GM18505 (cell line): ENCODE data around the gene FBLN5.

Experiments used
- ATAC-seq: cut with Tn5 transposase; IDR thresholded peaks from one replicate; pipeline ENCODE4 v1.9.1; 2021; ENCODE audit not compliant: unreplicated experiment
- POLR2A ChIP-seq: IDR thresholded peaks from 4 replicates; pipeline ENCODE4 v1.6.1; 2011; ENCODE audit warnings: borderline replicate concordance; ENCODE audit not compliant: insufficient read depth, insufficient read length; ENCODE audit errors: extremely low read depth

Gene FBLN5

GRCh38 chr14:91891721-91892220 is 55.7 kb downstream of the FBLN5 start:
- no peak for TF ChIP-seq POLR2A
- ATAC-seq, result no peak

- no peak for TF ChIP-seq POLR2A
- ATAC-seq, result no peak
Observed at GRCh38 chr14:91891101-91891500, 56.4 kb downstream of the FBLN5 start.

- ATAC-seq, result no peak
- no peak for TF ChIP-seq POLR2A
Observed at GRCh38 chr14:91890291-91890749, 57.2 kb downstream of the FBLN5 start.

GRCh38 chr14:91889477-91890211 is 57.9 kb downstream of the FBLN5 start:
- no peak for ATAC-seq
- no peak for TF ChIP-seq POLR2A

DNA sequence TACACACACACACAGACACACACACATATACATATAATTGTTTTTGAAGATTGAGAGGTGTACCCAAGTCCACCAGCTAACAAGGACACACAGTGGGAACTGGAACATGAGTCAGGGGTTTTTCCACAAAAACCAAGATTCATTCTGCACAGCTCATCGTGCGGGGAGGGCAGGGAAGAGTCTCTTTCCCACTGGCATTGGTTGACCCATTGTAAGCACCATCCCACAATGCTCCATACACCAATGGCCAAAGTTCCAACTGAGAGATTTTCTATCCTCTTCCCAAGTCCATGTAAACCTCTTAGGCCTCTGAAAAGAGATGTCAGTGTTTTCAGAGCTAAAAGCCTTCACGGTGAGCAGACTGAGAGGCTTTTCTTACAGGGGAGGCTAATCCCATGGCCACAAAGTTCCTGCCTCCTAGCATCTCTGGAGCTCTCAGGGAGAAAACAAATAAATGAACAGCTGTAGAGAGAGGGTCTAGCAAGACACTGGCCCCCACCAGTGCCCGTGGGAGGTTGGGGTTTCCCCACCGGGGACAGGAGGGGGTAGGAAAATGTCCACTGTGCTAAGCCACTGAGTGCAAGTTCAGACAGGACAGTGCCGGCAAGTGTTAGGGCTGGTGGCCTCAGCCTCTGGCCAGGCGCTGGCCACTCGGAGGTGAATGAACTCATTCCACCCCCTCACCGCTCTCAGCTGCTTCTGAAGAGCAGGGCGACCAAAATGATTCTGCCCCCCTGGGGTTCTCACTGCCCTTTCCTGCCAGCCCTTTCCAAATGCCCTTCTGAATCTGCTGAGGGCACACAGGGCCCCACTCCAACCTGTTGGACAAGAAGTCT is 58.6 kb downstream of the FBLN5 start:
- TF ChIP-seq POLR2A, result no peak
- ATAC-seq, result no peak

DNA sequence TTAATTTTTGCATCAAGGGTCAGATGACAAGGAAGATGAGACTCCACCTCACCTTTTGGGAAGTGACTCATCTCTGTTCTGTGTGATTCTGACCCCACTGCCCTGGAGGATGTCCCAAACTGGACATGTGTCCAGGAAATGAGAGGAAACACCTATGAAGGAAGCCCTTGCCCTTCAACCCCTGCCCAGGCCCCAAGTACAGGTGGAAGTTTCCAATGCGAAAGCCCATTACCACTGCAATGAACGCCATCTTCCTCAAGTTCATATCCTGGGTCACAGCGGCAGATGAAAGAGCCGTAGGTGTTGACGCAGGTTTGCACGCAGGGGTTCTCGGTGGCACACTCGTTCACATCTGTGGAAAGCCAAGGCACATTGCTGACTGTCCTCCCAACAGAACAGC is 60.5 kb downstream of the FBLN5 start:
- ATAC-seq, result no peak

DNA sequence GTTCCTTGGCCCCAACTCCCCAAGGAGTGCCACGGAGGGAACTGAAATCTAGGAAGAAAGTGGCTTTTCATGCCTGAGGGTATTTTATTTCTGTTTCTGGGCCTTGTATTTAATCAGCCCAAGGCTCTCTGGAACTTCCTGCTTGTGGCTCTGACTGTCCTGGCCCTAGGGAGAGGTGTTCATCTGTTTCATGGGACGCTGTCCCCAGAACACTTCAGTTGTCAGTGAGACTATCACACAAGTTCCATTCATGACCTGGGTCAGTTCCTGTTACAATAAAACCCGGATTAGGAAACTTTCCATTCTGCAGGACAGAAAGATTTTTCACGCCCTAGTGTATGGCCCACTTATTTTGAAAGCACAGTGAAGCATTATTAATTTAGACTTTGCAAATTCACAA is 61.7 kb downstream of the FBLN5 start:
- TF ChIP-seq POLR2A, result no peak
- ATAC-seq, result no peak

More for the DNA sequence above, 60.5 kb downstream of the FBLN5 start:
- no peak for TF ChIP-seq POLR2A

DNA sequence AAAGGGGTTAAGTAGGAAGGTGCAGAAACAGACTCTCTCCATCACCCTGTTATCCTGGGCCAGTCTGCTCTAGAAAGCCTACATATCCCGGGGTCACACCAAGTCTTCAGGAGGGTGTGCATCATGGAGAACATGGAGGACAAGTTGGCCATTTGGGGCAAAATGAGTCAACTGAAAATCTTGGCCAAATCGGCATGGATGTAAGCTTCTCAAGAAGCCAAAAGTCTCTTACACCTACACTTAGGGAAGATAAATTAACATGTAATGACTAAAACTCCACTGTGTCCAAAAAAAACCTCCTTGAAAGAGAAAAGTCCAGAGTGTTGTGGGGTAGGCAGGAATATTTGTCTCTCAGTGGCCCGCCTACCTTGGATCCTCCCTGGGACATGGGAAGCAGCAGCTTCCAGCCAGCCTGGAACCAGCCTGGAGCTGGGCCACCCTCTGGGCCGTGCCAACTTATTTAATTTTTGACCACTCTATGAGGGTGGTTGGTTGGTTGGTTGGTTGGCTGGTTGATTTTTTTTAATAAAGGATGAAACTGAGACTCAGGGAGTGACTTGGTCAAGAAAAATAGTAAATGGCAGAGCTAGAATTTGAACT is 62.3 kb downstream of the FBLN5 start:
- no peak for TF ChIP-seq POLR2A
- no peak for ATAC-seq

DNA sequence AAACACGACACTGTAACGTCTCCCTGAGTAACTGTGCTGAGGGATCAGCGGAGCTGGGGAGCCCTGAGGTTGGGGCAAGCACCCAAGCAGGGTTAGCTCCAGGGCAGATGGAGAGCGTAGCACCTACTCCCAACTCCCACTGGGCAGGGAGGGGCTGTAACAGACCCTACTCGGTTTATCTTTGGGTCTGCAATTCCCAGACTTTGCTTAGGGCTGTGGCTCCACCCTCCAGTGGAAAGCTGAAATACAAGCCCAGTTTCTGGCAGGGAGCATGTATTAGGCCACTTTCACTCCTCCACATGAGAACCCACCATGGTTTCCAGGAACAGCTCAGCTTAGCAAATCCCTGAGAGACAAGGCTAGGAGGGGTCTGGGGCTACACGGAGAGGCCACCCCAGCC is 62.8 kb downstream of the FBLN5 start:
- ATAC-seq, result no peak
- TF ChIP-seq POLR2A, result no peak

GRCh38 chr14:91883753-91884152 is 63.7 kb downstream of the FBLN5 start:
- no peak for TF ChIP-seq POLR2A
- no peak for ATAC-seq

- no peak for ATAC-seq
- TF ChIP-seq POLR2A, result no peak
Observed at GRCh38 chr14:91882776-91883175, 64.7 kb downstream of the FBLN5 start.

DNA sequence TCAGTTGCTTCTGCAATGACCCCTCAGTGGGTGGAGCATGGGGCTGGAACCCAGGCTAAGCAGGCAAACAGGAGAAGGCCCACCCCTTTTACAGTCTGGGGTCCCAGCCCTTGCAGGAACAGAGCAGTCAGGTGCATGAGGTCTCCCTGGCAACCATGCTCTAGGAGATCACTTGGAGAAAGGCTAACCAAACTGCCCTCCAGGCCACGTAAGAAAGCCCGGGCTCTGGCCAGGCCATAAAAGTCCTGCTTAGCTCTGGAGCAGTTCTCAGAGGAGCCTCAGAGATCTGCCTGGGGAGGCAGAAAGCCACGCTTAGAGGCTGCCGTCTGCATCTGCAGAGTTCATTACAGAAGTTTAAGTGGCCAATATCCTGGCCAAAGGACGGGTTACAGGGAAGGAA is 65.1 kb downstream of the FBLN5 start:
- no peak for TF ChIP-seq POLR2A
- ATAC-seq, result no peak

DNA sequence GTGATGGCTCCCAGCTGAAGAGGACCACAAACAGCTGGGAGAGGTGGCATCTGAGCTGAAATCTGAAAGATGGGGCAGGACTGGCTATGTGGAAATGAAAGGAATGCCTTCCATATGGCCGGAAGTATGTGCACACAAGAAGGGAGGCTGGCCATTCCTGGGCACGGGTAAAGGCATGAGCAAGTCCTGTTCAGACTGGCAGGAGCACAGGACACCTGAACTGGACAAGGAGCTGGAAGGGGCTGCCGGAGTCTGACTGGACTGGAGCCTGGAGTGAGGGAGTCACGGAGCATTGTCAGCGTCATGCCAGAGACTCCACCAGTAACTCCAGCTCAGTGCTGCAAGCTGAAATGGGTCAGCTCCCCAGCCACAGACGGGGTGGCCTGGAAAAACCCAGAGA is 68.3 kb downstream of the FBLN5 start:
- TF ChIP-seq POLR2A, result no peak
- no peak for ATAC-seq

DNA sequence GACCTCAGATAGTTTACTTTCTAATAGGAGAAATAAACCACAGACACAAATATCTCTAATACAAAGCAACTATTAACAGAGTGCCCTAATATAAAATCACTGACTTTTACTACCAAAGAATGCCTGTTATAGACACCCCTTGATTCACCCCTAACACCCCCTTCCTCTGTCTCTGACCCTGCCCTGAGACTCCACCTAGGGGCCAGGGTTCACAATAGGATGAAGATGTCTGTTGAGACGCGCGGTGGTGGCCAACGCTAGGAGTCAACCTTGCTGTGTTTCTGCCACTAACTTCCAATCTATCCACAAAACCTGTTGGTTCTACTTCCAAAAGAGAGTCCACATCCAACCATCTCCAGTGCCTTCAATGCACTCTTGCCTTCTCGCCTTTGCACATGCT is 69.2 kb downstream of the FBLN5 start:
- no peak for ATAC-seq
- TF ChIP-seq POLR2A, result no peak

- TF ChIP-seq POLR2A, result no peak
- ATAC-seq, result no peak
Observed at GRCh38 chr14:91877376-91877915, 70.0 kb downstream of the FBLN5 start.
